B cell (primary cell): ENCODE data around the gene AFG3L2. TPM values are rescaled to one million over a fixed set of nuclear protein-coding genes. Genes with fewer than 3 reads are reported as not detected.

Experiments
- ATAC-seq: fragments of 200-7000 bp; cut with Tn5 transposase; one replicate; pipeline ENCODE4 v1.10.0; 2021; ENCODE audit warnings: low read depth, mild to moderate bottlenecking, moderate number of reproducible peaks, moderate library complexity
- CTCF ChIA-PET: fragments of 350-600 bp; sonication (Branson Sonifier 250); formaldehyde crosslinking; loops from one replicate; lab custom pipeline; 2021; ENCODE audit warnings: antibody characterized with exemption, inconsistent platforms; lab: Charles Lee
- POLR2A ChIA-PET: fragments of 350-600 bp; sonication (Branson Sonifier 250); formaldehyde crosslinking; loops from one replicate; lab custom pipeline; 2021; ENCODE audit warnings: antibody characterized with exemption; lab: Charles Lee
- DNase-seq: peaks from one replicate; pipeline ENCODE4 v3.0.0; 2013
- H2AFZ ChIP-seq: 2 replicates; pipeline ENCODE4 v1.6.1; 2012; ENCODE audit warnings: mild to moderate bottlenecking, low read depth, low read length; ENCODE audit not compliant: insufficient read depth, poor library complexity, severe bottlenecking
- H3K27ac ChIP-seq, 2 donors: 1 replicate in 1 of 2; 2 replicates in 1 of 2; pipeline ENCODE4 v1.5.1; 2012 to 2013; ENCODE audit warnings: low read length in 2 of 2, mild to moderate bottlenecking in 2 of 2, moderate library complexity in 1 of 2
- H3K27me3 ChIP-seq, 4 experiments: fragments of 200-600 bp in 1 of 4; sonication (generic) in 1 of 4; replicated peaks in 1 of 4; 1 replicate in 2 of 4; 2 replicates in 2 of 4; pipeline versions ENCODE4 v1.6.1 to v1.7.0; 2013 to 2016; ENCODE audit warnings: low read length in 3 of 4, mild to moderate bottlenecking in 2 of 4, mixed read lengths in 1 of 4, moderate library complexity in 1 of 4; ENCODE audit not compliant: insufficient read depth in 4 of 4, control insufficient read depth in 3 of 4; ENCODE audit errors: control extremely low read depth in 1 of 4
- H3K36me3 ChIP-seq, 2 experiments: replicated peaks in 1 of 2; 1 replicate in 1 of 2; 2 replicates in 1 of 2; pipeline versions ENCODE4 v1.6.1 to v1.7.1; 2013; ENCODE audit warnings: low read length in 1 of 2; ENCODE audit not compliant: insufficient read depth in 2 of 2, control insufficient read depth in 1 of 2; ENCODE audit errors: control extremely low read depth in 1 of 2, extremely low read depth in 1 of 2
- H3K4me1 ChIP-seq, 2 donors: fragments of 200-600 bp in 1 of 2; sonication (generic) in 1 of 2; 1 replicate in 1 of 2; 2 replicates in 1 of 2; pipeline versions ENCODE4 v1.5.1 to v1.6.1; 2013 to 2017; ENCODE audit warnings: low read length in 2 of 2; ENCODE audit not compliant: control insufficient read depth in 2 of 2, insufficient read depth in 2 of 2
- H3K4me2 ChIP-seq: replicated peaks from 2 replicates; pipeline ENCODE3; 2012; ENCODE audit warnings: mild to moderate bottlenecking, low read depth, low read length; ENCODE audit not compliant: poor library complexity, severe bottlenecking
- H3K4me3 ChIP-seq, 5 experiments: fragments of 200-600 bp in 1 of 5; sonication (generic) in 1 of 5; 1 replicate in 3 of 5; 2 replicates in 2 of 5; pipeline versions ENCODE4 v1.5.1 to v1.7.0; 2011 to 2016; ENCODE audit warnings: low read length in 4 of 5, mild to moderate bottlenecking in 4 of 5, low read depth in 2 of 5, control low read depth in 1 of 5, moderate library complexity in 1 of 5; ENCODE audit not compliant: insufficient read depth in 1 of 5; ENCODE audit errors: control extremely low read depth in 1 of 5, extremely low read depth in 1 of 5
- H3K79me2 ChIP-seq: fragments of 200-600 bp; sonication (generic); one replicate; pipeline ENCODE4 v1.6.0; 2016; ENCODE audit warnings: low read length; ENCODE audit not compliant: control insufficient read depth, insufficient read depth
- H3K9ac ChIP-seq: fragments of 200-600 bp; sonication (generic); 2 replicates; pipeline ENCODE4 v1.6.1; 2017; ENCODE audit warnings: mild to moderate bottlenecking, low read length, moderate library complexity
- H3K9me3 ChIP-seq, 3 donors: one replicate each; pipeline versions ENCODE4 v1.6.1 to v1.7.1; 2013; ENCODE audit warnings: low read length in 2 of 3; ENCODE audit not compliant: control insufficient read depth in 2 of 3, insufficient read depth in 1 of 3; ENCODE audit errors: control extremely low read depth in 1 of 3
- H4K20me1 ChIP-seq: 2 replicates; pipeline ENCODE4 v1.6.0; 2012; ENCODE audit warnings: mild to moderate bottlenecking, low read length; ENCODE audit not compliant: insufficient read depth, control insufficient read depth, poor library complexity, severe bottlenecking
- H3K27ac Mint-ChIP-seq: one replicate; pipeline ENCODE4 v1.8.0; 2021; ENCODE audit warnings: mixed read lengths
- H3K27me3 Mint-ChIP-seq: one replicate; pipeline ENCODE4 v1.8.0; 2021; ENCODE audit warnings: mixed read lengths
- H3K4me1 Mint-ChIP-seq: one replicate; pipeline ENCODE4 v1.8.0; 2021; ENCODE audit warnings: mixed read lengths
- H3K4me3 Mint-ChIP-seq: one replicate; pipeline ENCODE4 v1.8.0; 2021; ENCODE audit warnings: mixed read lengths
- H3K9me3 Mint-ChIP-seq: one replicate; pipeline ENCODE4 v1.8.0; 2022; ENCODE audit warnings: mixed read lengths; ENCODE audit not compliant: insufficient read depth
- CTCF ChIP-seq: fragments of 200-600 bp; IDR thresholded peaks from one replicate; pipeline ENCODE4 v1.8.0; 2022; ENCODE audit warnings: antibody characterized with exemption, mild to moderate bottlenecking
- EZH2 ChIP-seq: IDR thresholded peaks from 2 replicates; pipeline ENCODE4 v1.6.1; 2012; ENCODE audit warnings: borderline replicate concordance, low read depth, mild to moderate bottlenecking, moderate library complexity, low read length; ENCODE audit not compliant: insufficient read depth, poor library complexity, severe bottlenecking
- WGBS: methylation state at CpG from one replicate; pipeline ENCODE4 v1.1.5; 2013; ENCODE audit warnings: missing lambda C conversion rate; ENCODE audit not compliant: insufficient coverage; 5-methylcytosine and 5-hydroxymethylcytosine counted together
- intact Hi-C: fragments of 100-400 bp; cut with micrococcal nuclease; formaldehyde crosslinking; loops from one replicate; pipeline ENCODE4 v1.10.0; 2022
- polyA plus RNA-seq: library from polyadenylated mRNA; depleted of rRNA; stranded (reverse); fragments of >200 nt; gene quantifications from 2 replicates; pipeline ENCODE4 v1.2.3, GENCODE V29; 2012
- total RNA-seq, 2 donors: library from RNA; stranded (reverse); fragments of 120-200 nt in 1 of 2; gene quantifications; 1 replicate in 1 of 2; 2 replicates in 1 of 2; pipeline versions ENCODE4 v1.2.3 to v1.2.4, GENCODE V29; 2013 to 2022

The AFG3L2 gene
- total and polyA plus RNA-seq, 2 donors (not counting 1 experiment from before 2014, with no cell fraction given): 11.9 to 40.7 TPM

- intact Hi-C loops: loop anchor here (1.0 to 2.0 kb wide), 2 partner anchors 9 to 69 kb away; partner anchors contain the start of gene AFG3L2
- H3K27ac ChIP-seq: peak within 1 kb of the TSS; percentile 18 to 51
- H2AFZ ChIP-seq: peak within 1 kb of the TSS; percentile 76
- H3K36me3 ChIP-seq: peaks cover 3 to 6% of the 10 kb centered on the region in 2 experiments
- ATAC-seq: peak; percentile 74
- peaks cover 28% of the 10 kb centered on the region for H3K27me3 Mint-ChIP-seq
- peaks cover 23% of the 10 kb centered on the region for H3K4me1 Mint-ChIP-seq
- peaks cover 0 to 22% (median 11%) of the 10 kb centered on the region in 4 experiments for H3K27me3 ChIP-seq
- POLR2A ChIA-PET: interaction anchor here (0.6 kb wide), 1 partner anchor 193 kb away, joined by 3 read pairs; no protein-coding TSS in a partner anchor
- no peaks in the 10 kb centered on the region for H3K79me2 ChIP-seq
- peak within 1 kb of the TSS; percentile 86 for H3K4me2 ChIP-seq
- H3K27ac Mint-ChIP-seq: peak within 1 kb of the TSS; percentile 87
- H4K20me1 ChIP-seq: no peaks in the 10 kb centered on the region
- DNase-seq: peak; percentile 67
- H3K9me3 Mint-ChIP-seq: peaks cover 3% of the 10 kb centered on the region
- CTCF ChIA-PET: interaction anchor here (1.1 kb wide), 1 partner anchor 20 kb away, joined by 4 read pairs; no protein-coding TSS in a partner anchor
- H3K9ac ChIP-seq: peak within 1 kb of the TSS; percentile 72
- WGBS: 1% methylated on average over 88 of the region's 88 CpGs
- H3K4me1 ChIP-seq: peaks cover 15 to 32% of the 10 kb centered on the region in 2 donors
- peak within 1 kb of the TSS; percentile 52 to 81 (median 62) for H3K4me3 ChIP-seq
- H3K4me3 Mint-ChIP-seq: peak within 1 kb of the TSS; percentile 96
- H3K9me3 ChIP-seq: peaks cover 6 to 20% (median 11%) of the 10 kb centered on the region in 3 donors
- no peak for TF ChIP-seq CTCF
- TF ChIP-seq EZH2: no peak
Observed at GRCh38 chr18:12307701-12308385, 69.2 kb downstream of the AFG3L2 start, which contains the start of gene TUBB6. Gene TUBB6, plus strand, starts transcription at chr18:12308241. Its CDS starts 52 bp downstream, at chr18:12308293.
